A549 (cell line): ENCODE measurements around the gene ZNF398. TPM values are rescaled to one million over a fixed set of nuclear protein-coding genes. Genes with fewer than 3 reads are reported as not detected.

ENCODE experiments used
- ATAC-seq, 2 experiments: fragments of 200-7000 bp in 1 of 2; fragments of >200 bp in 1 of 2; cut with Nextera tagmentation in 1 of 2; cut with Tn5 transposase in 1 of 2; 3 replicates each; pipeline versions ENCODE4 v1.8.0 to v1.9.1; 2018 to 2020; ENCODE audit warnings: mild to moderate bottlenecking in 1 of 2, moderate library complexity in 1 of 2
- CTCF ChIA-PET: fragments of 300-600 bp; sonication (Branson Sonifier 250); formaldehyde crosslinking; extraction: SDS; loops from one replicate; lab custom pipeline; 2021; ENCODE audit warnings: antibody characterized with exemption, inconsistent platforms; lab: Yijun Ruan, JAX
- POLR2A ChIA-PET: fragments of 350-600 bp; formaldehyde crosslinking; extraction: SDS; loops from one replicate; lab custom pipeline; 2021; ENCODE audit warnings: antibody characterized with exemption, inconsistent platforms; lab: Yijun Ruan, JAX
- DNase-seq, 2 experiments: peaks; one replicate each; pipeline versions ENCODE4 v3.0.0 to v3.0.0-alpha.2; 2011 to 2016; ENCODE audit warnings: low read depth in 1 of 2, low spot score in 1 of 2
- FAIRE-seq: peaks from 2 replicates; lab custom pipeline; 2011; peaks lifted over from hg19 to GRCh38; lab: Jason Lieb, UNC
- H3K27ac ChIP-seq, 2 experiments: fragments of >200 bp; sonication (Bioruptor Twin); formaldehyde crosslinking; 3 replicates each; pipeline ENCODE4 v1.5.1; 2016 to 2017
- H3K4me1 ChIP-seq: fragments of >200 bp; sonication (Bioruptor Twin); formaldehyde crosslinking; 3 replicates; pipeline ENCODE4 v1.6.1; 2016
- H3K4me2 ChIP-seq: fragments of >200 bp; sonication (Bioruptor Twin); formaldehyde crosslinking; 3 replicates; pipeline ENCODE4 v1.6.1; 2016
- H3K4me3 ChIP-seq: fragments of >200 bp; sonication (Bioruptor Twin); formaldehyde crosslinking; 3 replicates; pipeline ENCODE4 v1.5.1; 2016
- H3K9me3 ChIP-seq: fragments of >200 bp; sonication (Bioruptor Twin); formaldehyde crosslinking; 3 replicates; pipeline ENCODE4 v1.6.1; 2016
- BHLHE40 ChIP-seq: IDR thresholded peaks from 2 replicates; pipeline ENCODE4 v1.6.1; 2012; ENCODE audit warnings: low read depth, low read length, inconsistent platforms
- CBX8 ChIP-seq: fragments of 200-600 bp; sonication (generic); IDR thresholded peaks from 2 replicates; pipeline ENCODE4 v1.6.1; 2016
- CEBPB ChIP-seq, 2 experiments: fragments of >200 bp in 1 of 2; sonication (Bioruptor Twin) in 1 of 2; formaldehyde crosslinking in 1 of 2; IDR thresholded peaks; 2 replicates each; pipeline ENCODE4 v1.6.1; 2012 to 2016
- CHD4 ChIP-seq: fragments of 200-600 bp; sonication (generic); IDR thresholded peaks from 2 replicates; pipeline ENCODE4 v1.6.1; 2016; ENCODE audit warnings: antibody characterized with exemption, mild to moderate bottlenecking, borderline replicate concordance
- E2F6 ChIP-seq: IDR thresholded peaks from 2 replicates; pipeline ENCODE4 v1.6.1; 2012; ENCODE audit warnings: low read depth, borderline replicate concordance
- EHF ChIP-seq: fragments of 250-450 bp; sonication (Bioruptor Pico); IDR thresholded peaks from 2 replicates; pipeline ENCODE4 v1.5.0; 2020; ENCODE audit warnings: mild to moderate bottlenecking
- EP300 ChIP-seq, 2 experiments: fragments of >200 bp; sonication (Bioruptor Twin); formaldehyde crosslinking; IDR thresholded peaks; 2 replicates in 1 of 2; 3 replicates in 1 of 2; pipeline ENCODE4 v1.6.1; 2016 to 2017
- ESRRA ChIP-seq: fragments of 150-350 bp; IDR thresholded peaks from 2 replicates; pipeline ENCODE4 v1.6.1; 2014; ENCODE audit warnings: mild to moderate bottlenecking, low read length, borderline replicate concordance
- HOXA7 ChIP-seq: fragments of 250-450 bp; sonication (Bioruptor Pico); IDR thresholded peaks from 2 replicates; pipeline ENCODE4 v1.5.0; 2020; ENCODE audit warnings: mild to moderate bottlenecking, moderate library complexity
- JUNB ChIP-seq: fragments of >200 bp; sonication (Bioruptor Twin); formaldehyde crosslinking; IDR thresholded peaks from 2 replicates; pipeline ENCODE4 v1.6.1; 2016
- KDM1A ChIP-seq: fragments of 200-600 bp; sonication (generic); IDR thresholded peaks from 2 replicates; pipeline ENCODE4 v1.6.1; 2016; ENCODE audit warnings: low read depth, mild to moderate bottlenecking
- MAFK ChIP-seq: fragments of 450-650 bp; IDR thresholded peaks from 2 replicates; pipeline ENCODE4 v1.6.1; 2014; ENCODE audit not compliant: partially characterized antibody
- MAZ ChIP-seq: fragments of 150-350 bp; IDR thresholded peaks from 2 replicates; pipeline ENCODE4 v1.6.1; 2014; ENCODE audit warnings: antibody characterized with exemption, low read depth, low read length, borderline replicate concordance
- MYC ChIP-seq: IDR thresholded peaks from 2 replicates; pipeline ENCODE4 v1.6.1; 2012; ENCODE audit warnings: mild to moderate bottlenecking, inconsistent platforms, low read length, improper control_type of control experiment, borderline replicate concordance
- NFE2L2 ChIP-seq: fragments of 150-350 bp; conservative IDR thresholded peaks from 2 replicates; pipeline ENCODE4 v1.6.1; 2014; ENCODE audit warnings: low read length
- NR3C1 ChIP-seq: fragments of >200 bp; sonication (Bioruptor Twin); formaldehyde crosslinking; IDR thresholded peaks from 3 replicates; pipeline ENCODE4 v1.6.1; 2017
- PHF8 ChIP-seq: fragments of 200-600 bp; sonication (generic); IDR thresholded peaks from 2 replicates; pipeline ENCODE4 v1.6.1; 2016; ENCODE audit warnings: low read depth, mild to moderate bottlenecking, antibody characterized with exemption, moderate library complexity, borderline replicate concordance
- POLR2AphosphoS2 ChIP-seq: conservative IDR thresholded peaks from 2 replicates; pipeline ENCODE4 v1.6.1; 2012; ENCODE audit warnings: low read length, improper control_type of control experiment, inconsistent platforms
- REST ChIP-seq: fragments of 200-600 bp; sonication (generic); IDR thresholded peaks from 2 replicates; pipeline ENCODE4 v1.6.1; 2016; ENCODE audit warnings: antibody characterized with exemption, mild to moderate bottlenecking, moderate library complexity
- RNF2 ChIP-seq: fragments of 200-600 bp; sonication (generic); IDR thresholded peaks from 2 replicates; pipeline ENCODE4 v1.6.1; 2016; ENCODE audit warnings: low read depth, mild to moderate bottlenecking, antibody characterized with exemption, moderate library complexity, borderline replicate concordance
- SREBF2 ChIP-seq: fragments of 450-650 bp; IDR thresholded peaks from 2 replicates; pipeline ENCODE4 v1.6.1; 2014; ENCODE audit warnings: mild to moderate bottlenecking, moderate library complexity
- TP53 ChIP-seq: fragments of 250-450 bp; sonication (Bioruptor Pico); IDR thresholded peaks from 2 replicates; pipeline ENCODE4 v1.5.0; 2021; ENCODE audit warnings: mild to moderate bottlenecking, moderate library complexity
- ZC3H11A ChIP-seq: fragments of 450-650 bp; IDR thresholded peaks from 2 replicates; pipeline ENCODE4 v1.6.1; 2014; ENCODE audit warnings: antibody characterized with exemption, mild to moderate bottlenecking
- ZFP36 ChIP-seq: fragments of 450-650 bp; IDR thresholded peaks from 2 replicates; pipeline ENCODE4 v1.6.1; 2014; ENCODE audit warnings: borderline replicate concordance; ENCODE audit not compliant: partially characterized antibody
- ZNF302 ChIP-seq: fragments of 250-450 bp; sonication (Bioruptor Pico); IDR thresholded peaks from 2 replicates; pipeline ENCODE4 v1.9.0; 2021; ENCODE audit warnings: inconsistent platforms, mild to moderate bottlenecking, moderate library complexity
- ZSCAN20 ChIP-seq: fragments of 250-450 bp; sonication (Bioruptor Pico); IDR thresholded peaks from 2 replicates; pipeline ENCODE4 v1.8.0; 2022; ENCODE audit warnings: mild to moderate bottlenecking, moderate library complexity
- WGBS: methylation state at CpG from one replicate; pipeline ENCODE4 v1.1.6; 2017; ENCODE audit errors: missing lambda C conversion rate; 5-methylcytosine and 5-hydroxymethylcytosine counted together
- polyA plus RNA-seq, 4 experiments: library from polyadenylated mRNA; depleted of rRNA in 3 of 4; stranded (reverse); fragments of >200 nt; fragmentation: RNase III in 1 of 4; extraction: RNeasy Plus Mini Kit Qiagen cat#74134 plus additional on column Dnase treatment in 1 of 4; gene quantifications; 2 replicates in 3 of 4; 3 replicates in 1 of 4; pipeline ENCODE4 v1.2.3, GENCODE V29; 2011 to 2017
- TF ChIP-seq, protein P1 (sequence below): fragments of >200 bp; sonication (Bioruptor Twin); formaldehyde crosslinking; IDR thresholded peaks from 3 replicates; pipeline ENCODE4 v1.5.1; 2016
- TF ChIP-seq, protein P2 (sequence below): IDR thresholded peaks from 2 replicates; pipeline ENCODE4 v1.6.1; 2012

ZNF398 gene
- polyA plus RNA-seq, 2 of the 4 experiments (the other 2 are of a cell fraction): 6.6 to 8.1 TPM

DNA sequence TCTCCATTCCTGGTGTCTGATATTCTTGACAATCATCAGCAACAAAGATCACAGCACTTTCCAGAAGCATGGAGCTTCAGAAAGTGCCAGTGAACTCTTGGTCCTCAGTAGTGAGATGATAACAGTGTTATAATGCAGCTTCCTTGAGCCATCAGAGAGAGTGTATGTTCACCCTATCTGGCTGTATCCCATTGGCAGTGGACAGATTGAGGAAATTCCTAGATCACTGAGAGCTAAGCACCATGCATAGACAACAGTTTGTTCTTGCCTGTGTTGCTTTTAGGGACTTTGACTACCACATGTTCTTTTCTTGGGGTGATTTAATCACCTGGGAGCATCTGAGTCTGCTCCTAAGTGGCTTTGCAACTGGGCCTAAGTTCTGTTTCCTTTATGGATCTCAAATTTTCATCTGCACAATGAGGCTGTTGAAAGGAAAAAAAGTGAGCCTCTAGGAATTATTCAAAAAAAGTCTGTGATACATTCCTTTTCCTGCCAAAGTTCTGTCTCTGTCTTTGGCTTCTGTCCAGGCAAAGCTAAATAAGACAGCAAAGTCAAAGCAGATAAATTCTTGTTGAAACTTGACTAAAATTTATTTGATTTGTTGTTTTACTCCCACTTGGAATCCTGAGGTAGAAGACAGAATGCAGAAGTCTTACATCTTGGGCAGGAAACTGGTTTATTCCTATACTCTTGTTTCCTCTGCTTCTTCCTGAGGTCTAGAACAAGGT lies 33.6 kb downstream of the ZNF398 start:
- no peak for DNase-seq
- no peak for ATAC-seq
- H3K4me1 ChIP-seq: no peaks in the 10 kb centered on the region
- no peak overlapping the region for H3K4me3 ChIP-seq
- FAIRE-seq: no peak
- ChIA-PET CTCF (interaction anchor here (1.2 to 1.8 kb wide), 2 partner anchors 15 to 34 kb away, joined by 5 to 8 read pairs; partner anchors contain the start of genes ZNF282 and ZNF398), POLR2A (no interaction called here)
- H3K9me3 ChIP-seq: no peaks in the 10 kb centered on the region
- no peak overlapping the region for H3K4me2 ChIP-seq
- TF ChIP-seq MAFK (no peak), CBX8 (no peak), SREBF2 (no peak), ESRRA (no peak), EHF (CRISPR knock-in tag) (no peak), ZFP36 (no peak), BHLHE40 (no peak), HOXA7 (CRISPR knock-in tag) (no peak), JUNB (no peak), CHD4 (no peak), ZSCAN20 (CRISPR knock-in tag) (no peak), KDM1A (no peak), RNF2 (no peak), POLR2AphosphoS2 (no peak), ZC3H11A (no peak), ZNF302 (no peak), NR3C1 (no peak)
- TF ChIP-seq, protein P1, sequence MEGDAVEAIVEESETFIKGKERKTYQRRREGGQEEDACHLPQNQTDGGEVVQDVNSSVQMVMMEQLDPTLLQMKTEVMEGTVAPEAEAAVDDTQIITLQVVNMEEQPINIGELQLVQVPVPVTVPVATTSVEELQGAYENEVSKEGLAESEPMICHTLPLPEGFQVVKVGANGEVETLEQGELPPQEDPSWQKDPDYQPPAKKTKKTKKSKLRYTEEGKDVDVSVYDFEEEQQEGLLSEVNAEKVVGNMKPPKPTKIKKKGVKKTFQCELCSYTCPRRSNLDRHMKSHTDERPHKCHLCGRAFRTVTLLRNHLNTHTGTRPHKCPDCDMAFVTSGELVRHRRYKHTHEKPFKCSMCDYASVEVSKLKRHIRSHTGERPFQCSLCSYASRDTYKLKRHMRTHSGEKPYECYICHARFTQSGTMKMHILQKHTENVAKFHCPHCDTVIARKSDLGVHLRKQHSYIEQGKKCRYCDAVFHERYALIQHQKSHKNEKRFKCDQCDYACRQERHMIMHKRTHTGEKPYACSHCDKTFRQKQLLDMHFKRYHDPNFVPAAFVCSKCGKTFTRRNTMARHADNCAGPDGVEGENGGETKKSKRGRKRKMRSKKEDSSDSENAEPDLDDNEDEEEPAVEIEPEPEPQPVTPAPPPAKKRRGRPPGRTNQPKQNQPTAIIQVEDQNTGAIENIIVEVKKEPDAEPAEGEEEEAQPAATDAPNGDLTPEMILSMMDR: no peak
- TF ChIP-seq, all 56 proteins: peak for 0
- H3K27ac ChIP-seq: no peak overlapping the region

DNA sequence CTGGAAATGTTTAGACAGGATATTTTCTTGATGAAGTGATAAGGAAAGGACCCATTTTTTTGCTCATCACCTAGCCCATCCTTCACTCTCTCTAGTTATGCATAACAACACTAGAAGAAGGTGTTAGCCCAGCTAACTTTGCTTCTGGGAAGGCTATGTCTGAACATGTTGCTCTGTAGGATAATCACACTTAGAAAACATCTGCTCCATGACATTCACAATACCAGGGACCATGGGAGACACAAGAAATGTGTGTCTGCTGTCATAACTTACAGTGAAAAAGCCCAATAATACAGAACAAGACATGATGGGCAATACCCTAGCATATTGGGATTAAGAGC lies 34.2 kb downstream of the ZNF398 start:
- no peak for ATAC-seq
- no peak overlapping the region for H3K27ac ChIP-seq
- H3K4me3 ChIP-seq: no peak overlapping the region
- ChIA-PET POLR2A (no interaction called here), CTCF (interaction anchor here (1.2 kb wide), 1 partner anchor 14 kb away, joined by 5 read pairs; the partner anchor contains the start of gene ZNF282)
- no peaks in the 10 kb centered on the region for H3K9me3 ChIP-seq
- H3K4me1 ChIP-seq: no peaks in the 10 kb centered on the region
- FAIRE-seq: no peak
- TF ChIP-seq, protein P2, sequence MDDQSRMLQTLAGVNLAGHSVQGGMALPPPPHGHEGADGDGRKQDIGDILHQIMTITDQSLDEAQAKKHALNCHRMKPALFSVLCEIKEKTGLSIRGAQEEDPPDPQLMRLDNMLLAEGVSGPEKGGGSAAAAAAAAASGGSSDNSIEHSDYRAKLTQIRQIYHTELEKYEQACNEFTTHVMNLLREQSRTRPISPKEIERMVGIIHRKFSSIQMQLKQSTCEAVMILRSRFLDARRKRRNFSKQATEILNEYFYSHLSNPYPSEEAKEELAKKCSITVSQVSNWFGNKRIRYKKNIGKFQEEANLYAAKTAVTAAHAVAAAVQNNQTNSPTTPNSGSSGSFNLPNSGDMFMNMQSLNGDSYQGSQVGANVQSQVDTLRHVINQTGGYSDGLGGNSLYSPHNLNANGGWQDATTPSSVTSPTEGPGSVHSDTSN: no peak
- no peak for TF ChIP-seq POLR2AphosphoS2
- no peak for TF ChIP-seq CBX8
- DNase-seq: no peak
- no peak overlapping the region for H3K4me2 ChIP-seq

GRCh38 chr7:149184274-149184673 lies 37.0 kb downstream of the ZNF398 start:
- H3K9me3 ChIP-seq: no peaks in the 10 kb centered on the region
- FAIRE-seq (no peak), DNase-seq (no peak), ATAC-seq (no peak)
- ChIA-PET CTCF (interaction anchor here (1.2 to 2.9 kb wide), 2 partner anchors 38 to 118 kb away, joined by 3 to 12 read pairs; partner anchors contain the start of gene ZNF398), POLR2A (no interaction called here)
- no peak overlapping the region for H3K27ac ChIP-seq
- no peak overlapping the region for H3K4me2 ChIP-seq
- 90% methylated on average over 6 of the region's 6 CpGs for WGBS
- H3K4me3 ChIP-seq: no peak overlapping the region
- no peaks in the 10 kb centered on the region for H3K4me1 ChIP-seq
- no peak for TF ChIP-seq CEBPB (IDR thresholded peaks at IDR 0.05)
- TF ChIP-seq EHF (CRISPR knock-in tag): no peak
- no peak for TF ChIP-seq MAZ
- no peak for TF ChIP-seq PHF8
- no peak for TF ChIP-seq ZFP36
- no peak for TF ChIP-seq TP53
- no peak for TF ChIP-seq HOXA7 (CRISPR knock-in tag)
- no peak for TF ChIP-seq E2F6
- TF ChIP-seq MYC: no peak
- TF ChIP-seq EP300 (IDR thresholded peaks at IDR 0.05): no peak
- TF ChIP-seq ESRRA: no peak
- no peak for TF ChIP-seq REST
- no peak for TF ChIP-seq RNF2
- no peak for TF ChIP-seq NFE2L2
